HG02759 (cell line): ENCODE data around the gene ARRB2.
A peak's percentile ranks its signal among the peaks of the same experiment; 100 is the strongest.

Source experiments
- ATAC-seq: cut with Tn5 transposase; IDR thresholded peaks from one replicate; pipeline ENCODE4 v1.9.1; 2021; ENCODE audit warnings: mild to moderate bottlenecking, moderate library complexity; ENCODE audit not compliant: unreplicated experiment

Gene ARRB2

GRCh38 chr17:4722678-4723240 lies 12.3 kb downstream of the ARRB2 start:
- no peak for ATAC-seq

- ATAC-seq = no peak
Measured at GRCh38 chr17:4724650-4725049, 14.2 kb downstream of the ARRB2 start.

- no peak for ATAC-seq
Measured at GRCh38 chr17:4725646-4726310, 15.3 kb downstream of the ARRB2 start.

- no peak for ATAC-seq
Measured at GRCh38 chr17:4728124-4728523, 17.7 kb downstream of the ARRB2 start.

GRCh38 chr17:4733073-4733531 lies 22.7 kb downstream of the ARRB2 start:
- ATAC-seq = no peak

- ATAC-seq = no peak
Measured at GRCh38 chr17:4734857-4735475, 24.5 kb downstream of the ARRB2 start.

- no peak for ATAC-seq
Measured at GRCh38 chr17:4735876-4736651, 25.6 kb downstream of the ARRB2 start.

- ATAC-seq = no peak
Measured at GRCh38 chr17:4738136-4739121, 28.0 kb downstream of the ARRB2 start.

- ATAC-seq = peak; percentile 55
Measured at GRCh38 chr17:4739122-4740024, 28.9 kb downstream of the ARRB2 start, which contains the start of the genes CXCL16 and ZMYND15. TSS of gene CXCL16 (minus strand) at chr17:4739928. CDS start at chr17:4739339, 589 bp downstream. TSS of gene ZMYND15 (plus strand) at chr17:4739833. CDS start at chr17:4740549, 716 bp downstream.

- no peak for ATAC-seq
Measured at GRCh38 chr17:4740025-4740351, 29.6 kb downstream of the ARRB2 start.

GRCh38 chr17:4740584-4740983 lies 30.2 kb downstream of the ARRB2 start:
- no peak for ATAC-seq

GRCh38 chr17:4741544-4741943 lies 31.1 kb downstream of the ARRB2 start:
- no peak for ATAC-seq

GRCh38 chr17:4742133-4742532 lies 31.7 kb downstream of the ARRB2 start:
- ATAC-seq = no peak

- ATAC-seq = no peak
Measured at GRCh38 chr17:4742629-4743028, 32.2 kb downstream of the ARRB2 start.

- no peak for ATAC-seq
Measured at GRCh38 chr17:4743216-4743615, 32.8 kb downstream of the ARRB2 start.

- ATAC-seq = no peak
Measured at GRCh38 chr17:4743898-4744297, 33.5 kb downstream of the ARRB2 start.

GRCh38 chr17:4744999-4745969 lies 34.9 kb downstream of the ARRB2 start:
- no peak for ATAC-seq

GRCh38 chr17:4747847-4748246 lies 37.4 kb downstream of the ARRB2 start:
- ATAC-seq = no peak
